Neural progenitor cell (in vitro differentiated cells): Measurements from ENCODE around the gene ST7L. TPM values are rescaled to one million over a fixed set of nuclear protein-coding genes. Genes with fewer than 3 reads are reported as not detected.

Source experiments
- DNase-seq: peaks from one replicate; pipeline ENCODE4 v3.0.0-alpha.2; 2016; ENCODE audit warnings: low spot score
- H2AFZ ChIP-seq: fragments of 200-600 bp; sonication (generic); replicated peaks from 2 replicates; pipeline ENCODE4 v1.6.1; 2016; ENCODE audit warnings: antibody characterized with exemption
- H3F3A ChIP-seq: fragments of 200-600 bp; sonication (generic); 2 replicates; pipeline ENCODE4 v1.6.1; 2016; ENCODE audit warnings: antibody characterized with exemption, low read depth
- H3K27ac ChIP-seq: fragments of 200-600 bp; sonication (generic); 2 replicates; pipeline ENCODE4 v1.5.1; 2016; ENCODE audit warnings: mild to moderate bottlenecking
- H3K27me3 ChIP-seq: fragments of 200-600 bp; sonication (generic); 2 replicates; pipeline ENCODE4 v1.6.1; 2016; ENCODE audit warnings: mild to moderate bottlenecking, moderate library complexity
- H3K36me3 ChIP-seq: fragments of 200-600 bp; sonication (generic); 2 replicates; pipeline ENCODE4 v1.5.1; 2016
- H3K4me1 ChIP-seq: fragments of 200-600 bp; sonication (generic); 2 replicates; pipeline ENCODE4 v1.6.1; 2016; ENCODE audit warnings: mixed run types
- H3K4me2 ChIP-seq: fragments of 200-600 bp; sonication (generic); 2 replicates; pipeline ENCODE4 v1.6.1; 2016
- H3K4me3 ChIP-seq: fragments of 200-600 bp; sonication (generic); 2 replicates; pipeline ENCODE4 v1.5.1; 2016
- H3K79me2 ChIP-seq: fragments of 200-600 bp; sonication (generic); 2 replicates; pipeline ENCODE4 v1.6.1; 2016; ENCODE audit warnings: low read depth
- H3K9ac ChIP-seq: fragments of 200-600 bp; sonication (generic); 2 replicates; pipeline ENCODE4 v1.6.1; 2016
- H3K9me3 ChIP-seq: fragments of 200-600 bp; sonication (generic); 2 replicates; pipeline ENCODE4 v1.5.1; 2016; ENCODE audit warnings: low read depth
- H4K20me1 ChIP-seq: fragments of 200-600 bp; sonication (generic); 2 replicates; pipeline ENCODE4 v1.6.1; 2016; ENCODE audit warnings: low read depth
- H3K27ac Mint-ChIP-seq: 3 replicates; pipeline ENCODE4 v1.8.0; 2021; ENCODE audit warnings: mixed read lengths
- H3K27me3 Mint-ChIP-seq: 2 replicates; pipeline ENCODE4 v1.8.0; 2022; ENCODE audit warnings: low read depth, mild to moderate bottlenecking, inconsistent platforms, moderate library complexity, mixed read lengths; ENCODE audit not compliant: insufficient read depth
- H3K36me3 Mint-ChIP-seq: 3 replicates; pipeline ENCODE4 v1.8.0; 2021; ENCODE audit warnings: mixed read lengths
- H3K4me1 Mint-ChIP-seq: 3 replicates; pipeline ENCODE4 v1.8.0; 2021; ENCODE audit warnings: mixed read lengths
- H3K4me3 Mint-ChIP-seq: 3 replicates; pipeline ENCODE4 v1.8.0; 2021; ENCODE audit warnings: mild to moderate bottlenecking, moderate library complexity, mixed read lengths
- H3K9me3 Mint-ChIP-seq: 3 replicates; pipeline ENCODE4 v1.8.0; 2020; ENCODE audit warnings: mixed read lengths
- CTCF ChIP-seq: fragments of 200-600 bp; sonication (generic); IDR thresholded peaks from 2 replicates; pipeline ENCODE4 v1.5.1; 2017; ENCODE audit warnings: antibody characterized with exemption, mild to moderate bottlenecking
- EZH2 ChIP-seq: fragments of 200-600 bp; sonication (generic); IDR thresholded peaks from 2 replicates; pipeline ENCODE4 v1.6.1; 2017; ENCODE audit warnings: antibody characterized with exemption, mild to moderate bottlenecking, moderate library complexity
- EZH2phosphoT487 ChIP-seq: fragments of 200-600 bp; sonication (generic); IDR thresholded peaks from 2 replicates; pipeline ENCODE4 v1.6.1; 2017; ENCODE audit warnings: antibody characterized with exemption
- total RNA-seq: library from RNA; depleted of rRNA; stranded (reverse); fragments of >200 nt; gene quantifications from 2 replicates; pipeline ENCODE4 v1.2.3, GENCODE V29; 2015; ENCODE audit warnings: low replicate concordance

Gene ST7L
- total RNA-seq, 1 donor from 2014 or later: 26.1 TPM

DNA sequence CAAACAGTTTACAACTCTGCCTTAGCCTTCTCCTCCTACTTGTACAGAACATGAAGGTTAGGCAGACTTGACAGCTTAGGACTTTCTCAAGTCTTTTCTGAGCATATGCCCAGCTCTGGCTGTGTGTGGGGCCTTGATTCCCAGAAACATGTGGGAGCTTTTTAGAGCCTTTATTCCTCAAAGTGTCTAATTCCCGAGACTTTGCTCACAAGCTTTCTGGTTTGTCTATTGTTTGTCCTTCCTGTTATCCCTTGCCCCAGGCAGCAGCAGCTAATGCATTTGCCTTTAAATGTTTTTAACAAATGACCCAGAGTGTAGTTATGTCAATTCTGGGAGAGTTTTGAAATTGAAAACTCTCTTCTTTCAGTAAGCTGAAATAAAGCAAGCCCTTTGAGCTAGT is 29.2 kb downstream of the ST7L start:
- H3K4me1 Mint-ChIP-seq: no peaks in the 10 kb centered on the region
- no peak overlapping the region for H3K27ac Mint-ChIP-seq
- Histone ChIP-seq H3K27me3 (no peaks in the 10 kb centered on the region), H4K20me1 (no peaks in the 10 kb centered on the region), H2AFZ (no peak overlapping the region), H3K79me2 (no peaks in the 10 kb centered on the region), H3K36me3 (peaks cover 14% of the 10 kb centered on the region), H3K27ac (no peak overlapping the region), H3K4me3 (no peak overlapping the region), H3K9me3 (no peaks in the 10 kb centered on the region), H3K4me2 (no peak overlapping the region), H3K9ac (no peak overlapping the region), H3K4me1 (no peaks in the 10 kb centered on the region), H3F3A (no peaks in the 10 kb centered on the region)
- DNase-seq: no peak
- H3K9me3 Mint-ChIP-seq: peaks cover 23% of the 10 kb centered on the region
- H3K36me3 Mint-ChIP-seq: peaks cover 36% of the 10 kb centered on the region
- H3K27me3 Mint-ChIP-seq: no peaks in the 10 kb centered on the region
- no peak for TF ChIP-seq EZH2
- no peak for TF ChIP-seq EZH2phosphoT487
- TF ChIP-seq CTCF: no peak
- no peak overlapping the region for H3K4me3 Mint-ChIP-seq

GRCh38 chr1:112583366-112583765 is 35.6 kb downstream of the ST7L start:
- no peak for DNase-seq
- no peak overlapping the region for H3K9ac ChIP-seq
- H3K27me3 ChIP-seq: no peaks in the 10 kb centered on the region
- TF ChIP-seq CTCF (no peak), EZH2phosphoT487 (no peak), EZH2 (no peak)
- no peaks in the 10 kb centered on the region for H3K4me1 ChIP-seq
- no peaks in the 10 kb centered on the region for H3K9me3 ChIP-seq
- H3K4me1 Mint-ChIP-seq: no peaks in the 10 kb centered on the region
- H3K9me3 Mint-ChIP-seq: peaks cover 8% of the 10 kb centered on the region
- no peak overlapping the region for H3K27ac ChIP-seq
- no peak overlapping the region for H3K27ac Mint-ChIP-seq
- H3K27me3 Mint-ChIP-seq: no peaks in the 10 kb centered on the region
- peaks cover 8% of the 10 kb centered on the region for H3K36me3 ChIP-seq
- no peak overlapping the region for H3K4me2 ChIP-seq
- no peaks in the 10 kb centered on the region for H3K79me2 ChIP-seq
- no peak overlapping the region for H3K4me3 Mint-ChIP-seq
- H2AFZ ChIP-seq: no peak overlapping the region
- H3K36me3 Mint-ChIP-seq: peaks cover 14% of the 10 kb centered on the region
- no peaks in the 10 kb centered on the region for H4K20me1 ChIP-seq
- peaks cover 9% of the 10 kb centered on the region for H3F3A ChIP-seq
- no peak overlapping the region for H3K4me3 ChIP-seq

DNA sequence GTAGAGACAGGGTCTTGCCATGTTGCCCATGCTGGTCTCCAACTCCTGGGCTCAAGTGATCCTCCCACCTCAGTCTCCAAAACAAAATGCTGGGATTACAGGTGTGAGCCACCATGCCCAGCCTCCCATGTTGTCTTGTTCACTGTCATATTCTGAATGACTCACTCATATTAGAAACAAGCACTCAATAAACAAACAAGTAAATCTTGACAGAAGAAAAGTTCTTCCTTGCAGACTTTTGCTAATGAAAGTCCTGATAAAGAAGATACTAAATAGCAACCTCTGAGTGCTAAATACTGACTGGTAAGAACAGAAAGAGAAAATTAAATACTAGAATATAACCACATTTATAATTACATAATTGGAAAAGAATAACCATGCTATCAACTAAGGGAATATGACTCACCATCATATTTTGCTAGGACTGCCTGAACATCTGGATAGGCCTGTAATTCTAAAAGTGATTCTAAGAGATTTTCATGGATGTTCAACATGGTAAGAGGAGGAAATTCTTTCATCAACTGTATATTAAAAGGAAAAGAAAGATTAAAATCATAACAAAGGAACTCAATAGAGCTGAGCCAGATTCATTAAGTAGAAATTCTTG is 37.3 kb downstream of the ST7L start:
- no peak for TF ChIP-seq EZH2
- no peak for TF ChIP-seq CTCF
- no peak for TF ChIP-seq EZH2phosphoT487
- Histone ChIP-seq H3K79me2 (no peaks in the 10 kb centered on the region), H4K20me1 (no peaks in the 10 kb centered on the region), H3K4me1 (no peaks in the 10 kb centered on the region), H3K4me2 (no peak overlapping the region), H3K36me3 (peaks cover 8% of the 10 kb centered on the region), H3K4me3 (no peak overlapping the region), H3K27ac (no peak overlapping the region), H3K9ac (no peak overlapping the region), H2AFZ (no peak overlapping the region), H3K27me3 (no peaks in the 10 kb centered on the region), H3F3A (peaks cover 9% of the 10 kb centered on the region), H3K9me3 (no peaks in the 10 kb centered on the region)
- H3K9me3 Mint-ChIP-seq: no peaks in the 10 kb centered on the region
- no peak for DNase-seq
- H3K4me3 Mint-ChIP-seq: no peak overlapping the region
- no peak overlapping the region for H3K27ac Mint-ChIP-seq
- H3K4me1 Mint-ChIP-seq: no peaks in the 10 kb centered on the region
- no peaks in the 10 kb centered on the region for H3K27me3 Mint-ChIP-seq
- peaks cover 12% of the 10 kb centered on the region for H3K36me3 Mint-ChIP-seq
